Measurements from ENCODE around the gene KRT2.

GRCh38 chr12:52697058-52697582, 45.1 kb upstream of the KRT2 start:
- no peak for TF ChIP-seq CTCF (IDR thresholded peaks at IDR 0.05; ENCODE audit: insufficient read depth, low read depth, low read length)
- no peak for TF ChIP-seq EZH2 (IDR thresholded peaks at IDR 0.05; ENCODE audit: insufficient read depth, low read length)

Measured in astrocyte (in vitro differentiated cells and primary cell).